ENCODE data around the gene SOX6.

- TF ChIP-seq POLR2AphosphoS5 (IDR thresholded peaks at IDR 0.05): no peak
- TF ChIP-seq CTCF (IDR thresholded peaks at IDR 0.05): no peak
Measured at GRCh38 chr11:16160146-16160545, 196.2 kb downstream of the SOX6 start.
